Measurements from ENCODE around the gene AOAH. TPM values are rescaled to one million over a fixed set of nuclear protein-coding genes. Genes with fewer than 3 reads are reported as not detected.
"Not testable (repeated sequence)": the region's sequence is repeated elsewhere in the genome, so short reads cannot be mapped to it uniquely, and the experiment has no call there.

Gene AOAH
- total and polyA plus RNA-seq, 4 donors = 1.9 to 34.9 (median 11.7) TPM

DNA sequence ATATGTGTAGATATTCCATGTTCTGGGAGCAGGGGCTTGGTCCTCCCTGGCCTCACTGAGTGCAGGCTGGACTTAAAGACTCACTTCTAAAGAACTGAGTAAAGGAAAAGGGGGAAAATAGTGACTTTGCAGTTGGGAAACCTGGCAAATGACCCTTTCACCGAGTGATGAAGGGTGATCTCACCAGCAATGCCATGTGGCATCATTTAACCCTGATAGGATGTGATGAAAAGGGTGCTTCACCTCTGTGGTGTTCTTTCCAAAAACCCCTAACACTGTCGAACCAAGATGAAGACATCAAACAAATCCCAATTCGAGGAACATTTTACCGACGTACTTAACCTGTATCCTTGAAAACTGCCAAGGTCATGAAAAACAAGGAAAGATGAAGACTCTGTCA, 71.9 kb downstream of the AOAH start:
- intact Hi-C loops (cut with DNase I) = no loop called here
- DNase-seq (no peak), ATAC-seq (ENCODE audit: low FRiP score) (no peak)
- H3K27ac ChIP-seq (ENCODE audit: low read depth in 1 of 2, low read length in 2 of 2) = no peak overlapping the region
- no peaks in the 10 kb centered on the region for H3K9me3 ChIP-seq (ENCODE audit: control insufficient read depth, low read length)
- H3K27me3 ChIP-seq (ENCODE audit: control insufficient read depth in 1 of 2, insufficient read depth in 2 of 2, low read length in 1 of 2) = no peaks in the 10 kb centered on the region
- 71 to 79% methylated on average over 5 of the region's 5 CpGs for WGBS, 2 donors
- no peaks in the 10 kb centered on the region for H3K4me1 ChIP-seq (ENCODE audit: control insufficient read depth in 1 of 2, insufficient read depth in 2 of 2, low read length in 2 of 2)
- H3K4me3 ChIP-seq (ENCODE audit: low read length in 2 of 2) = no peak overlapping the region
- H3K36me3 ChIP-seq (ENCODE audit: control insufficient read depth in 1 of 2, insufficient read depth in 2 of 2, low read length in 1 of 2) = no peaks in the 10 kb centered on the region

DNA sequence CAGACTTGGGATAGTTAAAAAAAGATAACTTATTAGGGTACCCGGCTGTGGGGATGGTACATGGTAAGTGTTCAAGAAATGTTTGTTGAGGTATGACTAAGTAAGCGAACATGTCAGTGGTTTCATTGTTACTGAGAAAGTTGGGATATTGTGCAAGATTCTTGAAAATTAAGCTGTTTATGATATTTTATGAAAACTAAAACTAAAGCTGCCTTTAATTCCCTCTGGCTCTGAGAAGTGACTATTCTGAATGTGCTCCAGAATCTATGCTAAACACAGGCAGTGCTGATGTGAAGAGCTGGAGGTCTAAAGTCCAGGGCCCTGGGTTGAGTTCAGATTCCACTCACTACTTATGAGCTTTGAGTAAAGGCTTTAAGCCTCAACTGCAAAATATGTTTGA, 72.9 kb downstream of the AOAH start:
- no peak overlapping the region for H3K4me3 ChIP-seq (ENCODE audit: low read length in 2 of 2)
- no peaks in the 10 kb centered on the region for H3K36me3 ChIP-seq (ENCODE audit: control insufficient read depth in 1 of 2, insufficient read depth in 2 of 2, low read length in 1 of 2)
- H3K27ac ChIP-seq (ENCODE audit: low read depth in 1 of 2, low read length in 2 of 2) = no peak overlapping the region
- no peaks in the 10 kb centered on the region for H3K9me3 ChIP-seq (ENCODE audit: control insufficient read depth, low read length)
- intact Hi-C loops (cut with DNase I) = no loop called here
- no peak for DNase-seq
- H3K27me3 ChIP-seq (ENCODE audit: control insufficient read depth in 1 of 2, insufficient read depth in 2 of 2, low read length in 1 of 2) = no peaks in the 10 kb centered on the region
- no peaks in the 10 kb centered on the region for H3K4me1 ChIP-seq (ENCODE audit: control insufficient read depth in 1 of 2, insufficient read depth in 2 of 2, low read length in 2 of 2)
- ATAC-seq (ENCODE audit: low FRiP score) = no peak
- 86 to 91% methylated on average over 2 of the region's 2 CpGs for WGBS, 2 donors

- intact Hi-C loops (cut with DNase I) = no loop called here
- Histone ChIP-seq H3K36me3 (ENCODE audit: control insufficient read depth in 1 of 2, insufficient read depth in 2 of 2, low read length in 1 of 2) (no peaks in the 10 kb centered on the region), H3K9me3 (ENCODE audit: control insufficient read depth, low read length) (no peaks in the 10 kb centered on the region), H3K4me3 (ENCODE audit: low read length in 2 of 2) (no peak overlapping the region), H3K4me1 (ENCODE audit: control insufficient read depth in 1 of 2, insufficient read depth in 2 of 2, low read length in 2 of 2) (no peaks in the 10 kb centered on the region), H3K27ac (ENCODE audit: low read depth in 1 of 2, low read length in 2 of 2) (no peak overlapping the region), H3K27me3 (ENCODE audit: control insufficient read depth in 1 of 2, insufficient read depth in 2 of 2, low read length in 1 of 2) (no peaks in the 10 kb centered on the region)
- ATAC-seq (ENCODE audit: low FRiP score) = no peak
- no peak for DNase-seq
- WGBS, 2 donors = 80 to 85% methylated on average over 7 of the region's 7 CpGs
These were observed 73.5 kb downstream of the AOAH start for GRCh38 chr7:36650766-36651312.

DNA sequence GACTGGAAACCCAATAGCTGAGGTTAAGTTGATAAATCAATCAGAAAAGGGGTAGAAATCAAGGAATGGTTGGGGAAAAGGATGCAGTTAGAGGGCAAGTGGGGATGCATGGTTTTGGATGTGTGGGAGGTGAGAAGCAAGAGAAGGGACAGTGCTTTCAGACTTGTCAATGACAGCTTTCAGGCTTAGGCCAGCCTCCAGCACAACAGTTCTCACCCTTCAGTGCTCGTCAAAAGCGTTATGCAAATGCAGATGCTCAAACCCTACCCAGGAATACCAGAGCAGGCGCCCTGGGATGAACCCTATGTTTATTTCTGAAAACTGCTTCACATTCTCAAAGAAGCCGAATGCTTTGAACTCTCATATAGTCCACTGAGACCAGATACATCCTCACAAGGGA, 74.0 kb downstream of the AOAH start:
- H3K4me1 ChIP-seq (ENCODE audit: control insufficient read depth in 1 of 2, insufficient read depth in 2 of 2, low read length in 2 of 2) = no peaks in the 10 kb centered on the region
- no peak overlapping the region for H3K4me3 ChIP-seq (ENCODE audit: low read length in 2 of 2)
- WGBS, 2 donors = 93 to 94% methylated on average over 4 of the region's 4 CpGs
- H3K27ac ChIP-seq (ENCODE audit: low read depth in 1 of 2, low read length in 2 of 2) = no peak overlapping the region
- no peak for ATAC-seq (ENCODE audit: low FRiP score)
- DNase-seq = no peak
- no peaks in the 10 kb centered on the region for H3K27me3 ChIP-seq (ENCODE audit: control insufficient read depth in 1 of 2, insufficient read depth in 2 of 2, low read length in 1 of 2)
- intact Hi-C loops (cut with DNase I) = no loop called here
- H3K36me3 ChIP-seq (ENCODE audit: control insufficient read depth in 1 of 2, insufficient read depth in 2 of 2, low read length in 1 of 2) = no peaks in the 10 kb centered on the region
- H3K9me3 ChIP-seq (ENCODE audit: control insufficient read depth, low read length) = no peaks in the 10 kb centered on the region

DNA sequence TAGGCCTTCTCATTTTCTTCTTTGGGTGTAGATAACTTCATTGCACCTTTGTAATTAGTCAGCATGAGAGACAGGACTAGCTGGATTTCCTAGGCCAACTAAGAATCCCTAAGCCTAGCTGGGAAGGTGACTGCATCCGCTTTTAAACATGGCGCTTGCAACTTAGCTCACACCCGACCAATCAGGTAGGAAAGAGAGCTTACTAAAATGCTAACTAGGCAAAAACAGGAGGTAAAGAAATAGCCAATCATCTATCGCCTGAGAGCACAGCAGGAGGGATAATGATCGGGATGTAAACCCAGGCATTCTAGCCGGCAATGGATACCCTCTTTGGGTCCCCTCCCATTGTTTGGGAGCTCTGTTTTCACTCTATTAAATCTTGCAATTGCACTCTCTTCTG, 75.0 kb downstream of the AOAH start:
- H3K4me1 ChIP-seq (ENCODE audit: control insufficient read depth in 1 of 2, insufficient read depth in 2 of 2, low read length in 2 of 2); H3K36me3 ChIP-seq (ENCODE audit: control insufficient read depth in 1 of 2, insufficient read depth in 2 of 2, low read length in 1 of 2); intact Hi-C loops (cut with DNase I); H3K27me3 ChIP-seq (ENCODE audit: control insufficient read depth in 1 of 2, insufficient read depth in 2 of 2, low read length in 1 of 2); DNase-seq; ATAC-seq (ENCODE audit: low FRiP score); H3K9me3 ChIP-seq (ENCODE audit: control insufficient read depth, low read length); H3K4me3 ChIP-seq (ENCODE audit: low read length in 2 of 2); H3K27ac ChIP-seq (ENCODE audit: low read depth in 1 of 2, low read length in 2 of 2): not testable (repeated sequence)
- 94 to 96% methylated on average over 6 of the region's 6 CpGs for WGBS, 2 donors

- no peaks in the 10 kb centered on the region for H3K4me1 ChIP-seq (ENCODE audit: control insufficient read depth in 1 of 2, insufficient read depth in 2 of 2, low read length in 2 of 2)
- no peak overlapping the region for H3K4me3 ChIP-seq (ENCODE audit: low read length in 2 of 2)
- H3K27ac ChIP-seq (ENCODE audit: low read depth in 1 of 2, low read length in 2 of 2) = no peak overlapping the region
- H3K36me3 ChIP-seq (ENCODE audit: control insufficient read depth in 1 of 2, insufficient read depth in 2 of 2, low read length in 1 of 2) = no peaks in the 10 kb centered on the region
- DNase-seq (no peak), ATAC-seq (ENCODE audit: low FRiP score) (no peak)
- H3K27me3 ChIP-seq (ENCODE audit: control insufficient read depth in 1 of 2, insufficient read depth in 2 of 2, low read length in 1 of 2) = no peaks in the 10 kb centered on the region
- intact Hi-C loops (cut with DNase I) = no loop called here
- no peaks in the 10 kb centered on the region for H3K9me3 ChIP-seq (ENCODE audit: control insufficient read depth, low read length)
These were observed 75.9 kb downstream of the AOAH start for GRCh38 chr7:36648441-36648840.

DNA sequence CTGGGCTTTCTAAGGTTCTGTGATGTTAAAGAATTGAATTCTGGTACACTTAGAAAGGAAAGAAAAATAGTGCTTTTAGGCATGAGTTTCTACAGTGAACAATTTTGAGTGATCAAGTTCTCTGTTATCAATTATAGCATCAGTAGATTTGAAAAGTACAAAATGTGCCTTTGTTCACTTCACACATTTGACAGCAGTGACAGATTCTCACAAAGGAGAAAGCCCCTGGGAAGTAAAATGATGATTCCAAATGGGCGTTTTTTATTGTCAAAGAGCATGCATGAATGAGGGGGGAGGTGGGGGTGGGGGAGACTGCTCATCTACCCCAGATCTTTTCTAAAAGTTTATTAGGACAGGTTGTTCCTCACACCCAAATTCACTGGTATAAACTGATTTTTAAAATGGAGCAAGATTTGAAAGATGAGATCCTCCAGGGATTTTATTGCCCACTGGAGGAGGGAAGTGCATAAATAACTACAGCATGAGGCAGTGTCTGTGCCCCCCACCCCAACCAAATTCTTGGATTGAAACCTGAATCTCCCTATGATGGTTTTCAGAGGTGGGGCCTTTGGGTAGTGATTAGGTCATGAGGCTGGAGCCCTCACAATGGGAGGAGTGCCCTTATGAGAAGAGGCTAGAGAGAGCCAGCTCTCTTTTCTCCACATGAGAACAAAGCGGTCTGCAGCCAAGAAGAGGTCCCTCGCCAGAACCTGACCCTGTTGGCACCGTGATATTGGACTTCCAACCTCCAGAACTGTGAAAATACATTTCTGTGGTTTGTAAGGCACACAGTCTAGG, 79.5 kb downstream of the AOAH start:
- no peaks in the 10 kb centered on the region for H3K36me3 ChIP-seq (ENCODE audit: control insufficient read depth in 1 of 2, insufficient read depth in 2 of 2, low read length in 1 of 2)
- intact Hi-C loops (cut with DNase I) = no loop called here
- H3K4me1 ChIP-seq (ENCODE audit: control insufficient read depth in 1 of 2, insufficient read depth in 2 of 2, low read length in 2 of 2) = no peaks in the 10 kb centered on the region
- 48 to 58% methylated on average over 4 of the region's 4 CpGs for WGBS, 2 donors
- no peak for ATAC-seq (ENCODE audit: low FRiP score)
- no peak for DNase-seq
- H3K9me3 ChIP-seq (ENCODE audit: control insufficient read depth, low read length) = no peaks in the 10 kb centered on the region
- H3K27ac ChIP-seq (ENCODE audit: low read depth in 1 of 2, low read length in 2 of 2) = no peak overlapping the region
- no peak overlapping the region for H3K4me3 ChIP-seq (ENCODE audit: low read length in 2 of 2)
- no peaks in the 10 kb centered on the region for H3K27me3 ChIP-seq (ENCODE audit: control insufficient read depth in 1 of 2, insufficient read depth in 2 of 2, low read length in 1 of 2)

- Histone ChIP-seq H3K9me3 (ENCODE audit: control insufficient read depth, low read length) (no peaks in the 10 kb centered on the region), H3K4me3 (ENCODE audit: low read length in 2 of 2) (no peak overlapping the region), H3K4me1 (ENCODE audit: control insufficient read depth in 1 of 2, insufficient read depth in 2 of 2, low read length in 2 of 2) (no peaks in the 10 kb centered on the region), H3K27ac (ENCODE audit: low read depth in 1 of 2, low read length in 2 of 2) (no peak overlapping the region), H3K27me3 (ENCODE audit: control insufficient read depth in 1 of 2, insufficient read depth in 2 of 2, low read length in 1 of 2) (no peaks in the 10 kb centered on the region), H3K36me3 (ENCODE audit: control insufficient read depth in 1 of 2, insufficient read depth in 2 of 2, low read length in 1 of 2) (no peaks in the 10 kb centered on the region)
- no peak for ATAC-seq (ENCODE audit: low FRiP score)
- DNase-seq = no peak
- intact Hi-C loops (cut with DNase I) = no loop called here
- 93 to 96% methylated on average over 4 of the region's 4 CpGs for WGBS, 2 donors
These were observed 81.9 kb downstream of the AOAH start for GRCh38 chr7:36642414-36642813.

DNA sequence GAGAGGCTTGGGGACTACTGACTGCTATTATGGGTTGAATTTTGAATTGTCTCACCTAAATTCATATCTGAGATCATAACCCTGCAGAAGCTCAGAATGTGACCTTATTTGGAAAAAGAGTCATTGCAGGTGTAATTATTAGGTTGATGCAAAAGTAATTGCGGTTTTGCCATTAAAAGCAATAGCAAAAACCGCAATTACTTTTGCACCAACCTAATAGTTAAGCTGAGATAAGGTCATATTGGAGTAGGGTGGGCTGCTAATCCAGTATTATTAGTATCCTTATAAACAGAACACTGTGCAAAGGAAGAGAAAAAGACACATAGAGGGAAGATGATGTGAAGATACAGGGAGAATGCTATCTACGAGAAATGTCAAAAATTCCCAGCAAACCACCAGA, 82.3 kb downstream of the AOAH start:
- Histone ChIP-seq H3K36me3 (ENCODE audit: control insufficient read depth in 1 of 2, insufficient read depth in 2 of 2, low read length in 1 of 2) (no peaks in the 10 kb centered on the region), H3K27me3 (ENCODE audit: control insufficient read depth in 1 of 2, insufficient read depth in 2 of 2, low read length in 1 of 2) (no peaks in the 10 kb centered on the region), H3K27ac (ENCODE audit: low read depth in 1 of 2, low read length in 2 of 2) (no peak overlapping the region), H3K9me3 (ENCODE audit: control insufficient read depth, low read length) (no peaks in the 10 kb centered on the region), H3K4me3 (ENCODE audit: low read length in 2 of 2) (no peak overlapping the region), H3K4me1 (ENCODE audit: control insufficient read depth in 1 of 2, insufficient read depth in 2 of 2, low read length in 2 of 2) (no peaks in the 10 kb centered on the region)
- ATAC-seq (ENCODE audit: low FRiP score) = no peak
- WGBS, 2 donors = 96 to 97% methylated on average over 3 of the region's 3 CpGs
- DNase-seq = no peak
- intact Hi-C loops (cut with DNase I) = no loop called here
